ENCODE results near the gene DPEP2.
"Not testable (repeated sequence)": the region's sequence is repeated elsewhere in the genome, so short reads cannot be mapped to it uniquely, and the experiment has no call there.

Gene DPEP2, protein sequence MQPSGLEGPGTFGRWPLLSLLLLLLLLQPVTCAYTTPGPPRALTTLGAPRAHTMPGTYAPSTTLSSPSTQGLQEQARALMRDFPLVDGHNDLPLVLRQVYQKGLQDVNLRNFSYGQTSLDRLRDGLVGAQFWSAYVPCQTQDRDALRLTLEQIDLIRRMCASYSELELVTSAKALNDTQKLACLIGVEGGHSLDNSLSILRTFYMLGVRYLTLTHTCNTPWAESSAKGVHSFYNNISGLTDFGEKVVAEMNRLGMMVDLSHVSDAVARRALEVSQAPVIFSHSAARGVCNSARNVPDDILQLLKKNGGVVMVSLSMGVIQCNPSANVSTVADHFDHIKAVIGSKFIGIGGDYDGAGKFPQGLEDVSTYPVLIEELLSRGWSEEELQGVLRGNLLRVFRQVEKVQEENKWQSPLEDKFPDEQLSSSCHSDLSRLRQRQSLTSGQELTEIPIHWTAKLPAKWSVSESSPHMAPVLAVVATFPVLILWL

DNA sequence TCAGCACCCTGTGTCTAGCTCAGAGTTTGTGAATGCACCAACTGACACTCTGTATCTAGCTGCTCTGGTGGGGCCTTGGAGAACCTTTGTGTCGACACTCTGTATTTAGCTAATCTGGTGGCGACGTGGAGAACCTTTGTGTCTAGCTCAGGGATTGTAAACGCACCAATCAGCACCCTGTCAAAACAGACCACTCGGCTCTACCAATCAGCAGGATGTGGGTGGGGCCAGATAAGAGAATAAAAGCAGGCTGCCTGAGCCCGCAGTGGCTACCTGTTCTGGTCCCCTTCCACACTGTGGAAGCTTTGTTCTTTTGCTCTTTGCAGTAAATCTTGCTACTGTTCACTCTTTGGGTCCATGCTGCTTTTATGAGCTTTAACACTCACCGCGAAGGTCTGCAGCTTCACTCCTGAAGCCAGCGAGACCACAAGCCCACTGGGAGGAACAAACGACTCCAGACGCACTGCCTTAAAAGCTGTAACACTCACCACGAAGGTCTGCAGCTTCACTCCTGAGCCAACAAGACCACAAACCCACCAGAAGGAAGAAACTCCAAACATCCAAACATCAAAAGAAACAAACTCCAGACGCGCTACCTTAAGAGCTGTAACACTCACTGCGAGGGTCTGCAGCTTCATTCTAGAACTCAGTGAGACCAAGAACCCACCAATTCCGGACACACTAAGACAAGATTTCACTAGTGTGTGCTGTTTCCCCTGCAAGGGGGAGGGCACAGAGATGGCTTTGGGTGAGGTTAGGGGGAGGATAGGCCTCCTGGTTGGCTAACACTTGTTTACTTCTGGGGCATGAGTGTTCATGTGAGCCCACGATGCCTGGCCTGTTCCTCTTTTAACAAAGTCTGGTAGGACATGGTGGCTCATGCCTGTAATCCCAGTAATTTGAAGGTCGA lies at the start of gene DPEP2:
DPEP2 (minus strand) TSS at position 706 of the 910 bp plus-strand sequence. CDS start 6,272 bp downstream, outside the sequence.
- not testable (repeated sequence) for DNase-seq

DNA sequence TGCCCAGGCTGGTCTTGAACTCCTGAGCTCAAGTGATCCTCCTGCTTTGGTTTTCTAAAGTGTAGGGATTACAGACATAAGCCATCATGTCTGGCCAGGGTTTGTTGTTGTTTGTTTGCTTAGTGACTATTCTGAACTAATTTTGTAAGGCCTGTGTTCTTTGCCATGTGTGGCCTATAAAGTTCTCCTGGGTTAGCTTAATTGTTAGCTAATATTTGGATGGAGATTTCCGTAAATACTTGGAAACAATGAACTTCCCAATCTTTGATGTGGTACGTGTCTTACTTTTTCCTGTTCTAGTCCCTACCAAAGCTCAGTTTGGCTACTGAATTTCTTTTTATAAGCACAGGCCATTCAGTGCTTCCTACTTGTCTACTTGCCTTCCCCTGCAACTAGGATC lies 48.7 kb upstream of the DPEP2 start:
- no peak for DNase-seq

DNA sequence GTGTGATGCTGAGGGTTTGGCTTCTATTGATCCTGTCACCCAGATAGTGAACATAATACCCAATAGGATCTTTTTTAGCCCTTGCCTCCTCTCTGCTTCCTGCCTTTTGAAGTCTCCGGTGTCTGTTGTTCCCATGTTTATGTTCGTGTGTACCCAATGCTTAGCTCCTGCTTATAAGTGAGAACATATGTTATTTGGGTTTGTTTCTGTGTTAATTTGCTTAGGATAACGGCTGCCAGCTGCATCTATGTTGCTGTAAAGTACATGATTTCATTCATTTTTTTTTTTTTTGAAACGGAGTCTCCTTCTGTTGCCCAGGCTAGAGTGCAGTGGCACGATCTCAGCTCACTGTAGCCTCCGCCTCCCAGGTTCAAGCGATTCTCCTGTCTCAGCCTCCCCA lies 46.8 kb upstream of the DPEP2 start:
- no peak for DNase-seq

DNA sequence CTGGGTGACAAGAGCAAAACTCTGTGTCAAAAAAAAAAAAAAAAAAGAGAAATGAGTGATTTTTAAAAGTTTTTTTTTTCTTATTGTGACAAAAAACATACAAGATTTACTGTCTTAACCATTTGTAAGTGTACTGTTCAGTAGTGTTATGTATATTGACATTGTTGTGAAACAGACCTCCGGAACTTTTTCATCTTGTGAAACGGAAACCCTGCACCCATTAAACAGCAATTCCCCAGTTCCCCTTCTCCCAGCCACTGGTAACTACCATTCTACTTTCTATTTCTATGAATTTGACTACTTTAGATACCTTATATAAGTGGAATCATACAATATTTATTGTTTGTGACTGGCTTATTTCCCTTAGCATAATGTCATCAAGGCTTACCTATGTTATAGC lies 42.5 kb upstream of the DPEP2 start:
- no peak for DNase-seq

DNA sequence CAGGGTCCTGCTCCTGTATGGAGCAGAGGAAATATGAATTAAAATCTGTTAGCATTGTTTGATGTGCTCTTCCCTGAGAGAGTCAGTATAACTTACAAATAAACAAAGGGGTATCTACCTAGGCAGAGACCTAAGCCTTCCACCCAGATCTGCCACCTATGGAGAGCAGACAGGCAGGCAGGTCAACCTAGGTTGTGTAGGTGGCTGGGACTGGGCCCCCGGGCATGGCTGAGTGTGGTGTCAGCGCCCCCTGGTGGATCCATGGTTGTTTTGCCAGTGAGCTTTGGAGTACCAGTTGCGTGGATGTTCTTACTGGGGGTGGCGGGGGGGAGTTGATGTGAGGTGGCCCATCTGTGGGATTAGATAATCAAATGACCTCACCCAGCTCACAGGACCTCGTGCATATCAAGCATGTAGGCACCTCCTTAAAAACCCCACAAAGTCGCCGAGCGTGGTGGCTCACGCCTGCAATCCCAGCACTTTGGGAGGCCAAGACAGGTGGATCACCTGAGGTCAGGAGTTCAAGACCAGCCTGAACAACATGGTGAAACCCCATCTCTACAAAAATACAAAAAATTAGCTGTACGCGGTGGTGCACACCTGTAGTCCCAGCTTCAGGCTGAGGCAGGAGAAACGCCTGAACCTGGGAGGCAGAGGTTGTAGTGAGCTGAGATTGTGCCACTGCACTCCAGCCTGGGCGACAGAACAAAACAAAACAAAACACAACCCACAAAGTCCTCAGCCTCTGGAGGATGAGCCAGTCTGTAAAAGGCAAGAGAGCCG lies 41.4 kb upstream of the DPEP2 start:
- peak; percentile 59 for DNase-seq

DNA sequence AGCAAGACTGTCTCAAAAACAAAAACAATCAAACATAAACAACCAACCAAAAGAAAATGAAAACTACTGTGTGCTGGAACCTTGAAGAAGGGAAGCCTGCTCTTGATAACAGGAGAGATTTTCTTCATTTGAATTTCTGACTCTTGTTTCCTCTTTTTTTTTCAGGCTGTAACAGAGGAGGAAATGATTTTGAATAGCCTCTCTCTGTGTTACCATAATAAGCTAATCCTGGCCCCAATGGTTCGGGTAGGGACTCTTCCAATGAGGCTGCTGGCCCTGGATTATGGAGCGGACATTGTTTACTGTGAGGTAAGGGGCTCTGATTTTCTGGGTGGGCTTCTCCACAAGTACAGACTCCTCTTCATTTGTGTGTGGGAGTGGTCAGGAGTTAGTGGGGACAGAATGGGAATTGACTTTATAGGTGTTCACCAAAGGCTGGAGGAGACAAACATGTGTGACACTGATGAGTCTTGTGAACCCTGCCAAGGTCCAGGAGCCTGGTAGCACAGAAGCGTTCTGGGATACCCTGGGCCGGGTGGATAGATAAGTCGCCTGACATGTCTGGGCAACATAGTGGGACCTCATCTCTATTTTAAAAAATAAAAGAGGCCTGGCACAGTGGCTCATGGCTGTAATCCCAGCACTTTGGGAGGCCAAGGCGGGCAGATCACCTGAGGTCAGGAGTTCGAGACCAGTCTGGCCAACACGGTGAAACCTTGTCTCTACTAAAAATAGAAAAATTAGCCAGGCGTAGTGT lies 38.7 kb upstream of the DPEP2 start:
- DNase-seq: no peak

GRCh38 chr16:68035227-68035626 lies 35.9 kb upstream of the DPEP2 start:
- DNase-seq: no peak

DNA sequence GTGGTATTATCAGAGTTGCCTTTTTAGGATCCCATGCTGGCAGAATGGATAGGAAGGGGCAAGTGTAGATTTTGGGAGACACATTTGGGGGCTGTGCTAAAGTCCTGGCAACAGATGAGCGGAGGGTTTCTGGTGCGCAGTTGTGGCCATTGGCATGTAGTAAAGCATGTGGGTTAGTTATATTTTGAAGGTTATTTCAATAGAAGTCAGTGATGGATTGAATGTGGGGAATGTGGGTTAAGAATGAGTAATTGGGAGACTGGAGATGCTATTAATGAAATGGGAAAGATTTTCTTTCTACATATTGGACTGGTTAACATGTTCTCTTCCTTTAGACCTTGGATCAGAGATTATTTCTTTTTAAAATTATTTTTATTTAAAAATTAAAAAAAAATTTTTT lies 33.8 kb upstream of the DPEP2 start:
- DNase-seq: no peak

GRCh38 chr16:68031951-68032350 lies 32.7 kb upstream of the DPEP2 start:
- peak; percentile 28 for DNase-seq

- peak; percentile 66 for DNase-seq
Observed at GRCh38 chr16:68030108-68030507, 30.8 kb upstream of the DPEP2 start.

- DNase-seq: no peak
Observed at GRCh38 chr16:68028996-68029395, 29.7 kb upstream of the DPEP2 start.

- peak; percentile 83 for DNase-seq
Observed at GRCh38 chr16:68022728-68023537, 23.6 kb upstream of the DPEP2 start, which contains the start of the genes DDX28 and DUS2. Gene DDX28 (minus strand): TSS chr16:68023232. CDS start chr16:68023202, 30 bp downstream. Gene DUS2 (plus strand): TSS chr16:68023284. CDS start chr16:68038024, 14,740 bp downstream.

DNA sequence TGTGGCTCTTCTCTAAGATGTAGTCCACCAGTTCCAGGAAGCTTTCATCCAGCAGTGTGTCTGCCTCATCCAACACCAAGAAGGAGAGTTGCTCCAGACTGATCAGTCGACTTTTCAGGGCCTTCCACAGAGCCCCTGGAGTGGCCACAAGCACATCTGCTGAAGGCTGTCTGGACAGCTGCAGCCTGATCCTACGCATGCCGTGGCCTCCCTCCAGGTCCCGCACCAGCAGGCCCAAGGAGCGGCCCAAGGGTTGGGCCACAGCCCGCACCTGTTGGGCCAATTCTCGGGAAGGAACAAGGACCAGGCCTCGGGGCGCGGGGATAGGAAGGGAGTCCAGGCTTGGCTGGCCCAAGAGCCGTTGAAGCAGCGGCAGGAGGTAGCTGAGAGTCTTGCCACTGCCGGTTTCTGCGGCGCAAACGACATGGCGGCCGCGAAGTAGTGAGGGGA lies 23.0 kb upstream of the DPEP2 start:
- DNase-seq: no peak

GRCh38 chr16:68021490-68021889 lies 22.2 kb upstream of the DPEP2 start:
- no peak for DNase-seq

DNA sequence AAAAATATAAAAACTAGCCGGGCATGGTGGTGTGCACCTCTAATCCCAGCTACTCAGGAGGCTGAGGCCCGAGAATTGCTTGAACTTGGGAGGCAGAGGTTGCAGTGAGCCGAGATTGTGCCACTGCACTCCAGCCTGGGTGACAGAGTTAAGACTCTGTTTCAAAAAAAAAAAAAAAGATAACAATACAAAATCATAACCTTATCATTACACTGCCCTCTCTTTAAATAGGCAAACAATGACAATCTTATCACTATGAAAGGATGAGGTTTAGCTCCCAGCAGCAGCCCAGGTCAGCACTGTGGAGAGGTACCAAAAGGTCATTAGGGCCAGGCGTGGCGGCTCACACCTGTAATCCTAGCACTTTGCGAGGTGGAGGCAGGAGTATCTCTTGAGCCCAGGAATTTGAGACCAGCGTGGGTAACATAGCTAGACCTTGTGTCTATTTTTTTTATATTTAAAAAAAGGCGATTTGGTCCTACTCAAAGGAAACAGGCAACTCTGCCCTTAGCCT lies 19.9 kb upstream of the DPEP2 start:
- DNase-seq: no peak

GRCh38 chr16:68015681-68016080 lies 16.4 kb upstream of the DPEP2 start, which contains the start of gene DPEP2NB:
Gene DPEP2NB (minus strand): TSS chr16:68015911. CDS start chr16:68015770, 141 bp downstream.
- DNase-seq: no peak

DNA sequence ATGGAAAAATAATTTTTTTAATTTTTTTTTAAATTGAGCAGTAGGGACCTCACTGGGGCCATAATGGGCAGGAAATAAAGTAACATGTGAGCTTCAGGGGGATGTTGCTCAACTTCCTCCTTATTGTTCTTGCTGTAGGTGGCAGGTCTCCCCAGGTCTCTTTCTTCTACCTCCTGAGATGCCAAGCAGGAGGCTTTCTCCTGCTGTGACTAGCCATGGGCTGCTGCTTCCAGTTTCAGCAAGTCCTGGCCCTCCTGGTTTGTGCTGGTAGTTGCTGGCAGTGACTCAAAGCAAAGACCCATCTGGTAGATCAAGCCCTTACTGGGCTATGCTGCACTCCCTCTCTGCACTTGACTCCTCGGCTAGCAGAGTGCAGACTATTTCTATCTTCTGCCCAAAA lies 14.2 kb upstream of the DPEP2 start:
- no peak for DNase-seq

GRCh38 chr16:68009872-68010271 lies 10.6 kb upstream of the DPEP2 start:
- DNase-seq: not testable (repeated sequence)

DNA sequence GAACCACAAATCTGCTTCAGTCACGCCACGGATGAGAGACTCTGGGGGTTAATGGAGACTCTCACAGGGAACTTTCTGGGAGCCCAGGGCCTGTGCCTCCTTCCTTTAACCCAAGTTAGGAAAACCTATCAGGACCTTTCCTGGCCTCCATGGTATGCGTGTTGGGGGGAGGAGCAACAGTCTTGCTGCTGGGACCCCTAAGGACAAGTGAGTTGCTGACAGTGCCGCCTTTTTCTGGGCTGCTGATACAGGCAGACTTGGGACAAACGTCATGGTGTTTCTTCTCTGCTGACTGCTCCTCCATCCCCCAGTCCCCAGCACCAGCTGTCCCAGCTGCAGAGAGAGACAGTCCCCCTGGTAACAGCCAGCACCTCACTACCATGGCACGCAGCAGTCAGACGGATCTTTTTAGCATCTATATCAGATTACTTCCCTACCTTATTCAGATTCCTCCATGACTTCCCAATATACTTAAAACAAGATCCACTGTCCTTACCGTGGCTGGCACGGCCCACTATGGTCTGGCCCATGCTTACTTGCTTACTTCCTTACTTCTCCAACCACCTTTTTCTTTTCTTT lies 10.0 kb upstream of the DPEP2 start:
- DNase-seq: no peak

DNA sequence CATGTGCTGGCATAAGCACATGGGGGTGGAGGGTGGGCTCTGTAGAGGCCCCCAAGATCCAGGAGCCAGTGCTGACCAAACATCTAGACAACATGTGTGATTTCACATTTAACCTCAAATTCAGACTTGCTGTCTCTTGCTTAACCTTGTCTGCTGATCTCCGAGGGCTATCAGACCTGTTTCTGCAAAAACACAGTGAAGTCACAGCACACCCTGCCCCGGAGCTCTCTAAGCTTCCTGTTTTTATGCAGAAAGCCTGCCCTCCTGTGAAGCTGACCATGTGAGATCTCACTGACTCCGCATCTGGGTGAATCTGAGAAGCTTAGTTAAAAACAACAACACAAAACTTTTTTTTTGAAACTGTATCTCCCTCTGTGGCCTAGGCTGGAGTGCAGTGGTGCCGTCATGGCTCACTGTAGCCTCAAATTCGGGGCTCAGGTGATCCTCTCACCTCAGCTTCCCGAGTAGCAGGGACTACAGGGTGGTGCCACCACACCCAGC lies 6.6 kb upstream of the DPEP2 start:
- DNase-seq: no peak

All from HCEC 1CT (cell line).